Right kidney (tissue), 9 donors: ENCODE results near the gene BAZ2B.
"Not testable (repeated sequence)": the region's sequence is repeated elsewhere in the genome, so short reads cannot be mapped to it uniquely, and the experiment has no call there.

Source experiments
- DNase-seq: peaks from one replicate; pipeline ENCODE4 v3.0.0-alpha.2; 2016
- long read RNA-seq, 8 donors: transcript quantifications; one replicate each; lab custom pipeline, GENCODE V29; 2026

The BAZ2B gene, protein sequence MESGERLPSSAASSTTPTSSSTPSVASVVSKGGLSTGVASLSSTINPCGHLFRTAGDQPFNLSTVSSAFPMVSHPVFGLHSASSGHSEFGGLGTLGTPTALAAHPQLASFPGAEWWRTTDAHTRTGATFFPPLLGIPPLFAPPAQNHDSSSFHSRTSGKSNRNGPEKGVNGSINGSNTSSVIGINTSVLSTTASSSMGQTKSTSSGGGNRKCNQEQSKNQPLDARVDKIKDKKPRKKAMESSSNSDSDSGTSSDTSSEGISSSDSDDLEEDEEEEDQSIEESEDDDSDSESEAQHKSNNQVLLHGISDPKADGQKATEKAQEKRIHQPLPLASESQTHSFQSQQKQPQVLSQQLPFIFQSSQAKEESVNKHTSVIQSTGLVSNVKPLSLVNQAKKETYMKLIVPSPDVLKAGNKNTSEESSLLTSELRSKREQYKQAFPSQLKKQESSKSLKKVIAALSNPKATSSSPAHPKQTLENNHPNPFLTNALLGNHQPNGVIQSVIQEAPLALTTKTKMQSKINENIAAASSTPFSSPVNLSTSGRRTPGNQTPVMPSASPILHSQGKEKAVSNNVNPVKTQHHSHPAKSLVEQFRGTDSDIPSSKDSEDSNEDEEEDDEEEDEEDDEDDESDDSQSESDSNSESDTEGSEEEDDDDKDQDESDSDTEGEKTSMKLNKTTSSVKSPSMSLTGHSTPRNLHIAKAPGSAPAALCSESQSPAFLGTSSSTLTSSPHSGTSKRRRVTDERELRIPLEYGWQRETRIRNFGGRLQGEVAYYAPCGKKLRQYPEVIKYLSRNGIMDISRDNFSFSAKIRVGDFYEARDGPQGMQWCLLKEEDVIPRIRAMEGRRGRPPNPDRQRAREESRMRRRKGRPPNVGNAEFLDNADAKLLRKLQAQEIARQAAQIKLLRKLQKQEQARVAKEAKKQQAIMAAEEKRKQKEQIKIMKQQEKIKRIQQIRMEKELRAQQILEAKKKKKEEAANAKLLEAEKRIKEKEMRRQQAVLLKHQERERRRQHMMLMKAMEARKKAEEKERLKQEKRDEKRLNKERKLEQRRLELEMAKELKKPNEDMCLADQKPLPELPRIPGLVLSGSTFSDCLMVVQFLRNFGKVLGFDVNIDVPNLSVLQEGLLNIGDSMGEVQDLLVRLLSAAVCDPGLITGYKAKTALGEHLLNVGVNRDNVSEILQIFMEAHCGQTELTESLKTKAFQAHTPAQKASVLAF (N-terminal part only)
- long read RNA-seq, donor 1, full-length matches to known transcripts = 4 of 4 reads
- long read RNA-seq, donor 1, partial matches to known transcripts = 0 of 4 reads
- long read RNA-seq, donor 1, other reads (novel, unspliced or antisense) = 0 of 4 reads
- long read RNA-seq, donor 2 = 0 reads
- long read RNA-seq, donor 3 = 0 reads
- long read RNA-seq, donor 4 = 0 reads
- long read RNA-seq, donor 5, partial matches to known transcripts = 8 of 8 reads
- long read RNA-seq, donor 5, other reads (novel, unspliced or antisense) = 0 of 8 reads
- long read RNA-seq, donor 6 = 0 reads
- long read RNA-seq, donor 7, partial matches to known transcripts = 0 of 1 reads
- long read RNA-seq, donor 7, other reads (novel, unspliced or antisense) = 0 of 1 reads
- long read RNA-seq, donor 8 = 0 reads

DNA sequence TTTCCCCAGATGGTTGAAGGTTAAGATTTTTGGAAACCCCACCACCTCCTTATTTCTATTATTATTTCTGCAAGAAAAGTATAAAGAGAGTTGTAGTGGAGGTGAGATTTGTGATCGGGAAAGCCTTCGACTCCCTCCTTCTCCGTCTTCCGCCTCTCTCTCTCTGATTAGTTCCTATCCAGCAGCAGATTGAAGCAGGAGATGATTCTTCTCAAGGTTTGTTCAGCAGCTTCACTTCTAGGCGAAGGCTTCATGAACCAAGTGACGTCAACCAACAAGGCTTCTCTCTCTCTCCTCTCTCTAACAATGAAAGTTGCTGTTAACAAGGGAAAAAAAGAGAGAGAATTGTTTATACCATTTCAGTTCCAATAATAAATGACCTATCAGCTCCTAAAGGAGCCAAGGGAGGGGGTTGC, at the start of gene BAZ2B:
Gene BAZ2B, minus strand, starts transcription at position 263 of the 416 bp plus-strand sequence. CDS start 137,829 bp downstream, outside the sequence.
- DNase-seq = no peak

GRCh38 chr2:159661286-159661685, 44.9 kb upstream of the BAZ2B start:
- DNase-seq = no peak

- DNase-seq = no peak
Observed at GRCh38 chr2:159658881-159659873, 42.8 kb upstream of the BAZ2B start.

- no peak for DNase-seq
Observed at GRCh38 chr2:159653962-159654361, 37.6 kb upstream of the BAZ2B start.

DNA sequence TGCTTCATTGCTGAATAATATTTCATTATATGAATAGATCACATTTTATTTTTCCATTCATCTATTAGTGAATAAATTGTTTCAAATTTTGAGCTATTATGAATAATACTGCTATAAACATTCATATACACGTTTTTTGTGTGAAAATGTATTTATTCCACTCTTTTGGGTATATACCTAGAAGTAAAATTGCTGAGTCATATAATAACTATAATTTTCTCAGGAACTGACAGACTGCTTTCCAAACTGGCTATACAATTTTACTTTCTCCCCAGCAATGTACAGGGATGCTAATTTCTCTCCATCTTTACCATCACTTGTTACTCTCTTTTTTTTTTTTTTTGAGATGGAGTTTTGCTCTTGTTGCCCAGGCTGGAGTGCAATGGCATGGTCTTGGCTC, 35.5 kb upstream of the BAZ2B start:
- DNase-seq = no peak

DNA sequence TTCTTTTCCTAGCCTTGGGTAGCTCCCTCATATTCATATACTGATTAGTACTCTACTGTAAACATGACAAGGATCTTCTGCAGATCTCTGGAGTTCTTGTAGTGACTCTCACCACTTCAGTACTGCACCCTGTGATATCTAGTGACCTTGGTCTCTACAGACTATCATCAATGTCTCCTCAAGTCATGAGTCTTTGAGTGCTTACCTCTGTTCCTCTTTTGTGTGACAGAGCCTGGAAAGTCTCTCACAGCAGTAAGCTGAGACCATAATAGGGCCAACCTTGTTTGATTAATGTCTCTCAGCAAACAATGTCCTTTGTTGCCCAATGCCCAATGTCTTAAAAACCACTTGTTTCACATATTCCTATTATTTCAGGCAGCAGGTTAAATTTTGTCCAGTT, 34.2 kb upstream of the BAZ2B start:
- DNase-seq = no peak

- no peak for DNase-seq
Observed at GRCh38 chr2:159648643-159649042, 32.3 kb upstream of the BAZ2B start.

DNA sequence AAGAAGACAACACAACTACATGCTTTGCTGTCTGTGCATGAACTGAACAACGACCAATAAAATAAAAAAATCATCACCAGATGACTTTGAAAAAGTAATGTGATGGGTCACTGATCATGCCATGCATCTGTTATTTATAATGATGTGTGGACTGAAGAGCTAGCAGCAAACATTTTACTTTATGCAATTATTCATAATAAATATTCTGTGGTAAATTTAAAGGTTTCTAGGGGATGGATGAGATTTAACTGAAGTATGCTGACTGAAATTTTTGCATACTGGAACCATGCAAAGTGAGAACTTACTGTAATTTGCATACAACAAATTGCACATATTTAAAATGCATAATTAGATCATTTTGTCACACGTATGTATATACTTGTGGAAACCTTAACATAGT, 31.3 kb upstream of the BAZ2B start:
- no peak for DNase-seq

- no peak for DNase-seq
Observed at GRCh38 chr2:159640176-159640575, 23.8 kb upstream of the BAZ2B start.

GRCh38 chr2:159639712-159640111, 23.4 kb upstream of the BAZ2B start:
- no peak for DNase-seq

GRCh38 chr2:159639071-159639470, 22.7 kb upstream of the BAZ2B start:
- DNase-seq = no peak

DNA sequence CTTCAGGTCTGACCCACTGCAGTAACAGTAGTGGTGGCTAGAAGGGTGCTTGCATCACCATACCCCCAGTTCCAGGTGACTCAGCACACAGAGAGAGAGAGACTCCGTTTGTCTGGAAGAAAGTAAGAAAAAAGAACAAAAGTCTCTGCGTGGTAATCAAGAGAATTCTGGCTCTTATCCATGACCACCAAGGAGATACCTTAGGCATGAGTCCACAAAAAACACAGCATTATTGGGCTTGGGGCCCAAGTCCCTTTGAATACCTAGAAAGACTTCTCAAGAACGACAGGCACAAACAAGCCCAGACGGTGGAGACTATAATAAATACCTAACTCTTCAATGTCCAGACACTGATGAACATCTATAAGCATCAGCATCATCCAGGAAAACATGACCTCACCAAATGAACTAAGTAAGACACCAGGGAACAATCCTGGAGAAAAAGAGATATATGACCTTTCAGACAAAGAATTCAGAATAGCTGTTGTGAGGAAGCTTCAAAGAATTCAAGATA, 21.7 kb upstream of the BAZ2B start:
- no peak for DNase-seq

DNA sequence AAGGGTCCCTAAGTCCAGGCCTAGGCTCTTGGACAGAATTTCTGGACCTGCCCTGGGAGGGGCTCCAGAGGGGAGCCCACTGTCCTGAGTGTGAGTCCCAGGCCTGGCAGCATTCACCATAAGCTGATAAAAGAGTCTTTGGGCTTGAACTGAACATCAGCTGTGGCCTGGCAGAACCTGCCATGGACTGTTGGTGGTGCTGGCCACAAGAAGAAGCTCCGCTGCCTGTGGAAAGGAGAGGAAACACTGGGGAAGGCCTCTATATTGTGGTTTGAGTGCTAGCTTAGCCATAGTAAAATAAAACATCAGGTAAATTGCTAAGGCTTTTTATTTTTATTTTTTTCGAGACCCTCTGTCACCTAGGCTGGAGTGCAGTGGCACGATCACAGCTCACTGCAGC, 20.9 kb upstream of the BAZ2B start:
- no peak for DNase-seq

- no peak for DNase-seq
Observed at GRCh38 chr2:159635006-159635789, 18.9 kb upstream of the BAZ2B start.

DNA sequence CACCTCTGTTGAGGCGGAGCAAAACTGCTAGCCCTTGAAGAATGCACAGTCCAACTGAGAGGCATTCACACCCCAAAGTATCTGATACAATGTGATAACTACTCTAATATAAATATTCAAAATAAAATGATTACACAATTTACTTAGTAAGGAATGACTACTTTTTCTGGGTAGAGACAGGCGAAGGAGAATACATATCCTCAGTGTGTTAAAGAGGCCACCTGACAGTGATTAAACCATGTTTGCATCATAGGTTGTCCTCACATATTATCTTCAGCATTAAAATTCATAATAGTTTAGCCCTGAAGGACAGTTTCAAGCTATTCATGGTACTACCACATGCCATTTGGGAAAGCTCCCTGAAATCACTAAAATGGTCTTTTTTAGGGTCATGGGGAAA, 16.9 kb upstream of the BAZ2B start:
- no peak for DNase-seq

DNA sequence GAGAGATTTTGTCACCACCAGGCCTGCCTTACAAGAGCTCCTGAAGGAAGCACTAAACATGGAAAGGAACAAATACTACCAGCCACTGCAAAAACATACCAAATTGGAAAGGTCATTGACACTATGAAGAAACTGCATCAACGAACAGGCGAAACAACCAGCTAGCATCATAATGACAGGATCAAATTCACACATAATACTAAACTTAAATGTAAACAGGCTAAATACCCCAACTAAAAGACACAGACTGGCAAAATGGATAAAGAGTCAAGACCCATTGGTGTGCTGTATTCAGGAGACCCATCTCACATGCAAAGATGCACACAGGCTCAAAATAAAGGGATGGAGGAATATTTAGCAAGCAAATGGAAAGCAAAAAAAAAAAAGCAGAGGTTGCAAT, 9.3 kb upstream of the BAZ2B start:
- not testable (repeated sequence) for DNase-seq

- DNase-seq = no peak
Observed at GRCh38 chr2:159623436-159623835, 7.1 kb upstream of the BAZ2B start.

- DNase-seq = no peak
Observed at GRCh38 chr2:159622966-159623365, 6.6 kb upstream of the BAZ2B start.

GRCh38 chr2:159620796-159621195, 4.4 kb upstream of the BAZ2B start:
- no peak for DNase-seq
